Measurements from ENCODE around the gene PKM. TPM values are rescaled to one million over a fixed set of nuclear protein-coding genes. Genes with fewer than 3 reads are reported as not detected.

PKM gene
- total and polyA plus RNA-seq, 2 donors from 2014 or later = 799 to 1,124 TPM

GRCh38 chr15:72233769-72234168 is 2.8 kb upstream of the PKM start:
- H3K4me3 ChIP-seq (ENCODE audit: low read length in 3 of 3) = no peak overlapping the region
- no peaks in the 10 kb centered on the region for H3K9me3 ChIP-seq (ENCODE audit: control insufficient read depth in 2 of 3, insufficient read depth in 1 of 3, low read length in 3 of 3)
- intact Hi-C loops (cut with DNase I) = no loop called here
- FAIRE-seq (no peak), DNase-seq (no peak)
- H3K9ac ChIP-seq (ENCODE audit: low read length in 3 of 3) = no peak overlapping the region
- no peak for TF ChIP-seq CTCF (IDR thresholded peaks at IDR 0.05; ENCODE audit: borderline replicate concordance, extremely low read depth, insufficient read depth)
- no peaks in the 10 kb centered on the region for H3K36me3 ChIP-seq (ENCODE audit: control insufficient read depth in 2 of 3, insufficient read depth in 3 of 3, low read length in 3 of 3)
- no peaks in the 10 kb centered on the region for H3K27me3 ChIP-seq (ENCODE audit: control insufficient read depth, insufficient read depth, low read length)
- H3K27ac ChIP-seq (ENCODE audit: low read depth in 2 of 2, low read length in 2 of 2) = no peak overlapping the region
- peaks cover 3 to 10% (median 6%) of the 10 kb centered on the region in 3 donors for H3K4me1 ChIP-seq (ENCODE audit: control insufficient read depth in 2 of 3, insufficient read depth in 2 of 3, low read depth in 1 of 3, low read length in 3 of 3)

GRCh38 chr15:72231833-72232478 is 966 bp upstream of the PKM start:
- TF ChIP-seq CTCF (IDR thresholded peaks at IDR 0.05; ENCODE audit: borderline replicate concordance, extremely low read depth, insufficient read depth) = no peak
- H3K9me3 ChIP-seq (ENCODE audit: control insufficient read depth in 2 of 3, insufficient read depth in 1 of 3, low read length in 3 of 3) = no peaks in the 10 kb centered on the region
- H3K4me1 ChIP-seq (ENCODE audit: control insufficient read depth in 2 of 3, insufficient read depth in 2 of 3, low read depth in 1 of 3, low read length in 3 of 3) = peaks cover 3 to 19% (median 15%) of the 10 kb centered on the region in 3 donors
- intact Hi-C loops (cut with DNase I) = no loop called here
- H3K4me3 ChIP-seq (ENCODE audit: low read length in 3 of 3) = peak overlapping the region; percentile 36 to 84 (median 77)
- H3K9ac ChIP-seq (ENCODE audit: low read length in 3 of 3) = peak overlapping the region; percentile 25 to 87 (median 76)
- no peaks in the 10 kb centered on the region for H3K27me3 ChIP-seq (ENCODE audit: control insufficient read depth, insufficient read depth, low read length)
- no peaks in the 10 kb centered on the region for H3K36me3 ChIP-seq (ENCODE audit: control insufficient read depth in 2 of 3, insufficient read depth in 3 of 3, low read length in 3 of 3)
- H3K27ac ChIP-seq (ENCODE audit: low read depth in 2 of 2, low read length in 2 of 2) = peak overlapping the region; percentile 94 to 98
- FAIRE-seq (no peak), DNase-seq (peak in 1 of 5 donors; percentile 38)

GRCh38 chr15:72230197-72231065 is 559 bp downstream of the PKM start:
- Histone ChIP-seq H3K4me3 (ENCODE audit: low read length in 3 of 3) (peak overlapping the region; percentile 77 to 99 (median 94)), H3K27me3 (ENCODE audit: control insufficient read depth, insufficient read depth, low read length) (no peaks in the 10 kb centered on the region), H3K4me1 (ENCODE audit: control insufficient read depth in 2 of 3, insufficient read depth in 2 of 3, low read depth in 1 of 3, low read length in 3 of 3) (peaks cover 3 to 25% (median 15%) of the 10 kb centered on the region in 3 donors), H3K9me3 (ENCODE audit: control insufficient read depth in 2 of 3, insufficient read depth in 1 of 3, low read length in 3 of 3) (no peaks in the 10 kb centered on the region), H3K36me3 (ENCODE audit: control insufficient read depth in 2 of 3, insufficient read depth in 3 of 3, low read length in 3 of 3) (no peaks in the 10 kb centered on the region), H3K27ac (ENCODE audit: low read depth in 2 of 2, low read length in 2 of 2) (peak overlapping the region; percentile 94 to 98), H3K9ac (ENCODE audit: low read length in 3 of 3) (peak overlapping the region; percentile 79 to 97 (median 89))
- intact Hi-C loops (cut with DNase I) = no loop called here
- no peak for TF ChIP-seq CTCF (IDR thresholded peaks at IDR 0.05; ENCODE audit: borderline replicate concordance, extremely low read depth, insufficient read depth)
- FAIRE-seq (no peak), DNase-seq (peak; percentile 96 to 98 (median 98))

All from kidney (tissue), 14 donors.